Activated CD4-positive, alpha-beta memory T cell treated with anti-CD3 and anti-CD28 coated beads for 36 hours (primary cell): ENCODE measurements around the gene PTGIS. TPM values are rescaled to one million over a fixed set of nuclear protein-coding genes. Genes with fewer than 3 reads are reported as not detected.
A peak's percentile ranks its signal among the peaks of the same experiment; 100 is the strongest.

Experiments used
- CTCF ChIA-PET: fragments of 350-600 bp; sonication (Branson Sonifier 250); formaldehyde crosslinking; loops from one replicate; lab custom pipeline; 2021; ENCODE audit warnings: antibody characterized with exemption, inconsistent platforms; lab: Charles Lee
- POLR2A ChIA-PET: fragments of 350-600 bp; sonication (Branson Sonifier 250); formaldehyde crosslinking; loops from one replicate; lab custom pipeline; 2021; ENCODE audit warnings: antibody characterized with exemption; lab: Charles Lee
- DNase-seq: peaks from one replicate; pipeline ENCODE4 v3.0.0-alpha.2; 2020
- H3K27ac Mint-ChIP-seq: one replicate; pipeline ENCODE4 v1.8.0; 2021; ENCODE audit warnings: mixed read lengths
- H3K27me3 Mint-ChIP-seq: one replicate; pipeline ENCODE4 v1.8.0; 2021; ENCODE audit warnings: mixed read lengths
- H3K36me3 Mint-ChIP-seq: one replicate; pipeline ENCODE4 v1.8.0; 2021; ENCODE audit warnings: mixed read lengths
- H3K4me1 Mint-ChIP-seq: one replicate; pipeline ENCODE4 v1.8.0; 2021; ENCODE audit warnings: low read depth, mixed read lengths
- H3K4me3 Mint-ChIP-seq: one replicate; pipeline ENCODE4 v1.8.0; 2021; ENCODE audit warnings: mild to moderate bottlenecking, mixed read lengths
- H3K9me3 Mint-ChIP-seq: one replicate; pipeline ENCODE4 v1.8.0; 2021; ENCODE audit warnings: mixed read lengths
- intact Hi-C: fragments of 100-400 bp; cut with micrococcal nuclease; formaldehyde crosslinking; loops from one replicate; pipeline ENCODE4 v1.15.1; 2023
- total RNA-seq, 2 experiments: library from RNA; stranded (reverse); gene quantifications; one replicate each; pipeline ENCODE4 v1.2.3, GENCODE V29; 2021

The PTGIS gene
- total RNA-seq, 2 experiments from 2014 or later = 1.8 TPM

DNA sequence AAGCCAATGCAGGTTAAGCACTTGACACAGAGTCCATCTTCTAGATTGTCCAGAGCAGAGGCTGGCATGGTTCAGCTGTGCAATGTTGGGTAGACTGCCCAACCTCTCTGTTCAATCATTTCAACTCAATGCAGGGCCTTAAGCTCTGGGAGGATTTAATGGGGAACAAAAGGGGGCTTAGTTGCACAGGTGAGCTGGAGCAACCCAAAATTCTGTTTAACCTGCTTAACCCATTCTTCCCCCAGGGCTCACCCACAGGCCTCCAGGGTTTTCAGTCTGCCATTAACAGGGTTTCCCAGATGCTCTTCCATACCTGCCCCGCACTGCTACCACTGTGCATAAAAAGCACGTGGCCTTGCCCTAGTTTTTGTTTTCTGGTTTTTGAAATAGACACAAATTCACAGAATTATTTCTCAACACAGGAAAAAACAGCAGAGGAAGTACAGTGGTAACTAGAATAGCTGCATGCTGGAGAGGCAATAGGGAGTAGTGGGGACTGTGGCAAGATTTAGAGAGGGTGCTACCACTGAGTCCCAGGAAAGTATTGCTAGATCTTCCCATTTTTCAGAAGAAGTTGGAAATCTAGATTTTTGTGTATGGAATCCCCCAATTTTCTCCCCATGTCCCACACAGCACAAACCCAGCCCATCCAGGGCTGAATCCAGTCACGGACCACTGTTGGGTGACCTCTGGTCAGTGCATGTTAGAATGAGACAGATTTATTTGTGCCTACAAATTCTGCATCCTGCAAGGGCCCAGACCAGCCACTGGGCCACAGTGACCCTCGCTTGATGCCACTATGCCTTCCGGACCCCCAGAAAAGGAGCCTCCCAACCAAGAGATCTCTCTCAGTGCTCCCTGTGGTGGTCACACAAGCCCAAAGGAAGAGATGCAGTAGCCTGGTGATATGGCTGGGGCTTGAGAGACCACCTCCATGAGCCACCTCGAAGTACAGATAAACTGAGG lies 4.6 kb downstream of the PTGIS start:
- peaks cover under 1% of the 10 kb centered on the region for H3K4me1 Mint-ChIP-seq
- intact Hi-C loops = no loop called here
- DNase-seq = no peak
- H3K27ac Mint-ChIP-seq = no peak overlapping the region
- CTCF ChIA-PET = interaction anchor here (1.2 kb wide), 1 partner anchor 48 kb away, joined by 3 read pairs; no protein-coding TSS in a partner anchor
- POLR2A ChIA-PET = no interaction called here
- no peaks in the 10 kb centered on the region for H3K36me3 Mint-ChIP-seq
- no peaks in the 10 kb centered on the region for H3K9me3 Mint-ChIP-seq
- H3K27me3 Mint-ChIP-seq = peaks cover 48% of the 10 kb centered on the region
- no peak overlapping the region for H3K4me3 Mint-ChIP-seq

DNA sequence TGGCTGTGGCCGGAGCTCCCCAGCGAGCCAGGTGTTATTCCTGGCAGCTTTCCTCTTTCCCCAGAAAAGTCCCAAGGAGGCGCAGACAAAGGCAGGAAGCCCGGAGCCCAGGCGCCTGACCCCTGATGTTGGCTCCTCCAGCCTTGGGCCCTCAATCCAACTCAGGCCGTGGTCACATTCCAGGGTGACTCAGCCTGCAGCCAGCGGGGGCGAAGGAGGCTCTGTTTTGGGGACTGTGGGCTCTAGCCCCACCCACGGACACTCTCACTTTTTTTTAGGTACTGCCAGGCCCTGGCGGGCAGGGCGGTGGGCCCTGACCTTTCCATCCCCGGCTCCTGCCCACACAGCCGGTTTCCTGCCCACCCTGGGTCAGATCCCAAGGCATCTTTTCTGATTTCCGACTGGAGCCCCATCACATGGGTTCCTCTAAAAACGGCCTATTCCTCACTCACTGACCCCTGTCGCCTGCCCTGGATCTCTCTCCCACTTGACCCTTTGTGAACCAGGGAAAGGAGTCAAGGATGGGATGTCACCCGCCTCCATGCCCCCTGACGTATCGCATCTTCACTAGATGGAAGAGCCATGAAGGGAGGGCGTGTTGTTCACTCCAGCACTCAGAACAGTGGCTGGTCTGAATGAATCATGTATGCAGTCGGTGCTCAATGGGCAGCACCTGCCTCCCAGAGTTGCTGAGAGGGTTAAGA lies 5.5 kb downstream of the PTGIS start:
- no peaks in the 10 kb centered on the region for H3K9me3 Mint-ChIP-seq
- H3K36me3 Mint-ChIP-seq = no peaks in the 10 kb centered on the region
- intact Hi-C loops = no loop called here
- DNase-seq = peak; percentile 5
- no peak overlapping the region for H3K4me3 Mint-ChIP-seq
- POLR2A ChIA-PET = no interaction called here
- H3K4me1 Mint-ChIP-seq = no peaks in the 10 kb centered on the region
- no peak overlapping the region for H3K27ac Mint-ChIP-seq
- peaks cover 52% of the 10 kb centered on the region for H3K27me3 Mint-ChIP-seq
- CTCF ChIA-PET = interaction anchor here (1.2 kb wide), 1 partner anchor 48 kb away, joined by 3 read pairs; no protein-coding TSS in a partner anchor

DNA sequence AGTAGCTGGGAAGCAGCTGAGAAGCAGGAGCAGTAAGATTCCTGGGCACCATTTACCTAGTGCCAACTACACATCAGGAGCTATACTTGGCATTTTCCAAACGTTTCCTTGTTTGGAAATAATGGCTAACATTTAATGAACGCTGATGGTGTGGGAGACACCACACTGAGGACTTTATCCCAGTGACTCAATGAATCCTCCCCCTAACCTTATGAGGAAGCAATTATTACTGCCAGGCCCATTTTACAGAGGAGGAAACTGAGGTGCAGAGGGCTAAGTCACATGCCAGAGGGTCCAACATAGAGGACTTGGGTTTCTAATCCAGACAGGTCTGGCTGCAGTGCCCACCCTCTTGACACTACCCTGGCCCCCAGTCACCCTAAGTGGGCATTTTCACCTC lies 6.1 kb downstream of the PTGIS start:
- Mint-ChIP-seq H3K4me1 (no peaks in the 10 kb centered on the region), H3K27me3 (peaks cover 52% of the 10 kb centered on the region), H3K9me3 (no peaks in the 10 kb centered on the region), H3K36me3 (no peaks in the 10 kb centered on the region), H3K27ac (no peak overlapping the region), H3K4me3 (no peak overlapping the region)
- no peak for DNase-seq
- CTCF ChIA-PET = no interaction called here
- intact Hi-C loops = no loop called here
- POLR2A ChIA-PET = no interaction called here

DNA sequence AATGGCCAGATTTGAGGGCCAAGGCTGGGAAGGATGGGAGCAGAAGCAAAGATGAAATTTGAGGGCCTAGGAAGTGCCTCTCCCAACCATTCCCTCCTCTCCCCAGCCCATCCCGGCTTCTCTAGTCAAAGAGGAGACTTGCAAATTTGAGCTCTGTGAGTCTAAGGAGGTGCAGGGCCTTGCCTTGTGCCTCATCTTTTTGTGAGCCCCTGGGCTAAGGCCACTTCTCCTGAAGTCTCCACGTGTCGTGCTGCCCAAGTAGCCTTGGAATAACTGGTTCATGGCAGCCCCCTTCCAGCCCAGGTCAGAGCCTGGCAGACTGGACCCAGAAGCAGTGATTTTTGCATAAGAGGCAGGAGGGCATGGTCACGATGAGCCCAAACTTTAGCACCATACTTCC lies 6.7 kb downstream of the PTGIS start:
- H3K4me1 Mint-ChIP-seq = no peaks in the 10 kb centered on the region
- DNase-seq = peak; percentile 6
- H3K36me3 Mint-ChIP-seq = no peaks in the 10 kb centered on the region
- H3K4me3 Mint-ChIP-seq = no peak overlapping the region
- ChIA-PET CTCF (interaction anchor here (1.1 kb wide), 1 partner anchor 19 kb away, joined by 3 read pairs; no protein-coding TSS in a partner anchor), POLR2A (no interaction called here)
- H3K27me3 Mint-ChIP-seq = peaks cover 52% of the 10 kb centered on the region
- no peak overlapping the region for H3K27ac Mint-ChIP-seq
- intact Hi-C loops = no loop called here
- peaks cover 1% of the 10 kb centered on the region for H3K9me3 Mint-ChIP-seq

DNA sequence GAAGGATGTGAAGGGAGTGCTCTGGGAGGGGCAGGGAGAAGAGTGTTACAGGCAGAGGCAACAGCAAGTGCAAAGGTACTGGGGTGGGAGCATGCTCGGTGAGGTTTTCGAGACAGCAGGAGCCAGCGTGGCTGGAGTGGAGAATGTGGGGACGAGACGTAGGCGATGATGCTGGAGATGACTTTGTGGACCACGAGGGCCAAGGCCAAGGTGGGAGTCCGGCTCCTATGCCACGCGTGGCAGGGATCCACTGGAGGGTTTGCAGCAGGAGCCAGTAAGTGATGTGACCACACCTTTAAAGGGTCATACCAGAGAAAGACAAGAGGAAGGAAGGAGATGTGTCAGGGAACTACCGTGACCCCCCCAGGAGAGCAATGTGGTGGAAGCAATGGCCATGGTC lies 7.3 kb downstream of the PTGIS start:
- peaks cover 7% of the 10 kb centered on the region for H3K9me3 Mint-ChIP-seq
- H3K27ac Mint-ChIP-seq = no peak overlapping the region
- CTCF ChIA-PET = interaction anchor here (1.1 kb wide), 1 partner anchor 19 kb away, joined by 3 read pairs; no protein-coding TSS in a partner anchor

DNA sequence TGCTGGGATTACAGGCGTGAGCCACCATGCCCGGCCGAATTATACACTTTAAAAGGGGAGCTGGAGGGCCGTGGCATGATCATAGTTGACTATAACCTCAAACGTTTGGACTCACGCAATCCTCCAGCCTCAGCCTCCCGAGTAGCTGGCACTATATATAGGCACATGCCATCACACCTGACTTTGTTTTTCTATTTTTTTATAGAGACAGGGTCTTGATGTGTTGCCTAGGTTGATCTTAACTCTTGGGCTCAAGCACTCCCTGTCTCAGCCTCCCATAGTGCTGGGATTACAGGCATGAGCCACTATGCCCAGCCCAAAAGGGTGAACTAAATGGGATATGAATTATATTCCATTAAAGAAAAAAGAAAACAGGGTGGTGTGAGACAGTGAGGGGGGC lies 7.8 kb downstream of the PTGIS start:
- H3K9me3 Mint-ChIP-seq = peaks cover 10% of the 10 kb centered on the region
- peaks cover 47% of the 10 kb centered on the region for H3K27me3 Mint-ChIP-seq
- POLR2A ChIA-PET = no interaction called here
- CTCF ChIA-PET = no interaction called here
- H3K36me3 Mint-ChIP-seq = peaks cover 4% of the 10 kb centered on the region
- DNase-seq = no peak
- H3K4me1 Mint-ChIP-seq = no peaks in the 10 kb centered on the region
- intact Hi-C loops = no loop called here
- H3K4me3 Mint-ChIP-seq = no peak overlapping the region
- H3K27ac Mint-ChIP-seq = no peak overlapping the region

More for the DNA sequence above, 7.3 kb downstream of the PTGIS start:
- POLR2A ChIA-PET = no interaction called here
- Mint-ChIP-seq H3K4me1 (no peaks in the 10 kb centered on the region), H3K27me3 (peaks cover 49% of the 10 kb centered on the region), H3K4me3 (no peak overlapping the region), H3K36me3 (peaks cover 3% of the 10 kb centered on the region)
- intact Hi-C loops = no loop called here
- peak; percentile 6 for DNase-seq

DNA sequence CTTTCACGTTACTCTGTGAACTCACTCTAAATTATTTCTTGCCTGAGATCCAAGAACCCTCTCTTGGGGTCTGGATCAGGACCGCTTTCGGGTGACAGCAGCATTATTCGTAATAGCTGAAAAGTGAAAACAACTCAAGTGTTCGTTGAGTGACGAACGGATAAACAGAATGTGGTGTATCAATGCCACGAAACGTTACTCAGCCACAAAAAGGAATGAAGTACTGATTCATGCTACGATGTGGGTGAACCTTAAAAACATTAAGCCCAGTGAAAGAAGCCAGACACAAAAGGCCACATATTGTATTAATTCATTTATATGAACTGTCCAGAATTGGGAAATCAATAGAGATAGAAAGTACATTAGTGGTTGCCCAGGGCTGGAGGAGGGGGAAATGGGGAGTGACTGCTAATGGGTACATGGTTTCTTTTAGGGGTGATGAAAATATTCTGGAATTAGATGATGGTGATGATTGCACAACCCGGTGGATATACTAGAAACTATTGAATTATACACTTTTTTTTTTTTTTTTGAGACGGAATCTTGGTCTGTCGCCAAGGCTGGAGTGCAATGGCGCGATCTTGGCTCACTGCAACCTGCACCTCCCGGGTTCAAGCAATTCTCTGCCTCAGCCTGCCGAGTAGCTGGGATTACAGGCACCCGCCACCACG lies 8.4 kb downstream of the PTGIS start:
- peaks cover 4% of the 10 kb centered on the region for H3K36me3 Mint-ChIP-seq
- peak; percentile 4 for DNase-seq
- no peaks in the 10 kb centered on the region for H3K4me1 Mint-ChIP-seq
- ChIA-PET CTCF (no interaction called here), POLR2A (no interaction called here)
- intact Hi-C loops = no loop called here
- H3K27ac Mint-ChIP-seq = no peak overlapping the region
- H3K27me3 Mint-ChIP-seq = peaks cover 46% of the 10 kb centered on the region
- peaks cover 10% of the 10 kb centered on the region for H3K9me3 Mint-ChIP-seq
- H3K4me3 Mint-ChIP-seq = no peak overlapping the region

DNA sequence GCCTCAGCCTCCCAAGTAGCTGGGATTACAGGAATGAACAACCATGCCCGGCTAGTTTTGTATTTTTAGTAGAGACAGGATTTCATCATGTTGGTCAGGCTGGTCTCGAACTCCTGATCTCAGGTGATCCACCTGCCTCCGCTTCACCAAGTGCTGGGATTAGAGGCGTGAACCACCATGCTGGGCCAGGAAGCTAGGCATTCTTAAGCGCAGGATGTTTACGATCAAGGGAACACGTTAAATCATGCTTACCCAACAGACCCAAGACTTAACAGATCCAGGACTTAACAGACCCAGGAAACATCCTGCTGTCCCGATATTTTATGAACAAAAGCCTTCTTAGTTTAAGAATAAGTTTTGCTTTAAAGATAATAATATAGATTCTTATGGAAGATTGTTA lies 9.1 kb downstream of the PTGIS start:
- peaks cover 48% of the 10 kb centered on the region for H3K27me3 Mint-ChIP-seq

DNA sequence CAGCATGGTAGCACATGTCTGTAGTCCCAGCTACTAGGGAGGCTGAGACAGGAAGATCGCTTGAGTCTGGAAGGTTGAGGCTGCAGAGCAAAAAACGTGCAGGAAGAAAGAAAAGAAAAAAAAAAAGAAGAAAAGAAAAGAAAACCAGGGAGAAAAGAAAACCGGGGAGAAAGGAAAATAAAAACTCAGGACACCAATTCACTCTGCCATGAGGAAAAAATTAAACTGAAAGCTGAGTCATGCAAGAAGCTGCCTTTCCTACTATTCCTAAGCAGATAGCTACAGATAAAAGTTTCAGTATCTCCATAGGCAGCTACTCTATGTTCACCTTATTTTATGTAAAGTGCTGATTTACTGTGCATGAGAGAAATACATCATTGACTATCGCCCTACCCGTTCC lies 10.5 kb downstream of the PTGIS start:
- no peak overlapping the region for H3K4me3 Mint-ChIP-seq
- H3K9me3 Mint-ChIP-seq = peaks cover 12% of the 10 kb centered on the region
- intact Hi-C loops = no loop called here
- DNase-seq = no peak
- peaks cover 39% of the 10 kb centered on the region for H3K27me3 Mint-ChIP-seq
- peaks cover under 1% of the 10 kb centered on the region for H3K4me1 Mint-ChIP-seq
- peaks cover 4% of the 10 kb centered on the region for H3K36me3 Mint-ChIP-seq
- CTCF ChIA-PET = interaction anchor here (0.7 to 8.9 kb wide), 4 partner anchors 10 to 239 kb away, joined by 3 to 71 read pairs (median 6); no protein-coding TSS in a partner anchor
- no peak overlapping the region for H3K27ac Mint-ChIP-seq
- POLR2A ChIA-PET = interaction anchor here (0.6 kb wide), 1 partner anchor 255 kb away, joined by 3 read pairs; the partner anchor contains the start of gene SLC9A8

More for the DNA sequence above, 9.1 kb downstream of the PTGIS start:
- H3K9me3 Mint-ChIP-seq = peaks cover 12% of the 10 kb centered on the region
- ChIA-PET CTCF (interaction anchor here (0.7 kb wide), 1 partner anchor 324 kb away, joined by 3 read pairs; no protein-coding TSS in a partner anchor), POLR2A (no interaction called here)
- intact Hi-C loops = no loop called here
- H3K4me1 Mint-ChIP-seq = no peaks in the 10 kb centered on the region
- H3K27ac Mint-ChIP-seq = no peak overlapping the region
- H3K4me3 Mint-ChIP-seq = no peak overlapping the region
- no peak for DNase-seq
- H3K36me3 Mint-ChIP-seq = peaks cover 4% of the 10 kb centered on the region

DNA sequence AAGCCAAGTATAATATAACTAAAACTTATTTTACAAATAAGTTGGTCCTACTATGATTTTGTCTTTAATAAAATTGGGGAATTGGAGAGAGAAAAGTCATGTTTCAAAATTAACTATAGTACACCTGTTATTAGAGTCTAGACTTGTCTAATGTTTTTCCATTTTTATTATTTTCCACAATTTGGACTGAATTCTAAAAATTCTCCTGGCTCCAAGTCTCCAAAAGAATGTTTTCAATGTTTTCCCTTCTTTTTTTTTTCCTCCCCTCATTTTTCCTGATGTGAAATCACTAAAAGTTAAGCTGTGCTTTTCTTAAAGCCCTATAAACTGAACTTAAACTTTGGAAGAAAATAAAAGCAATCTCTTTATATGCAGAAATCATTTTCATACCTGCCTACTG lies 11.3 kb downstream of the PTGIS start:
- peaks cover 3% of the 10 kb centered on the region for H3K4me1 Mint-ChIP-seq
- peaks cover 41% of the 10 kb centered on the region for H3K27me3 Mint-ChIP-seq
- no peak for DNase-seq
- H3K4me3 Mint-ChIP-seq = no peak overlapping the region
- peaks cover 12% of the 10 kb centered on the region for H3K9me3 Mint-ChIP-seq
- POLR2A ChIA-PET = no interaction called here
- intact Hi-C loops = no loop called here
- H3K27ac Mint-ChIP-seq = no peak overlapping the region
- H3K36me3 Mint-ChIP-seq = peaks cover 4% of the 10 kb centered on the region
- CTCF ChIA-PET = interaction anchor here (1.2 to 8.9 kb wide), 3 partner anchors 11 to 51 kb away, joined by 3 to 71 read pairs (median 6); no protein-coding TSS in a partner anchor

DNA sequence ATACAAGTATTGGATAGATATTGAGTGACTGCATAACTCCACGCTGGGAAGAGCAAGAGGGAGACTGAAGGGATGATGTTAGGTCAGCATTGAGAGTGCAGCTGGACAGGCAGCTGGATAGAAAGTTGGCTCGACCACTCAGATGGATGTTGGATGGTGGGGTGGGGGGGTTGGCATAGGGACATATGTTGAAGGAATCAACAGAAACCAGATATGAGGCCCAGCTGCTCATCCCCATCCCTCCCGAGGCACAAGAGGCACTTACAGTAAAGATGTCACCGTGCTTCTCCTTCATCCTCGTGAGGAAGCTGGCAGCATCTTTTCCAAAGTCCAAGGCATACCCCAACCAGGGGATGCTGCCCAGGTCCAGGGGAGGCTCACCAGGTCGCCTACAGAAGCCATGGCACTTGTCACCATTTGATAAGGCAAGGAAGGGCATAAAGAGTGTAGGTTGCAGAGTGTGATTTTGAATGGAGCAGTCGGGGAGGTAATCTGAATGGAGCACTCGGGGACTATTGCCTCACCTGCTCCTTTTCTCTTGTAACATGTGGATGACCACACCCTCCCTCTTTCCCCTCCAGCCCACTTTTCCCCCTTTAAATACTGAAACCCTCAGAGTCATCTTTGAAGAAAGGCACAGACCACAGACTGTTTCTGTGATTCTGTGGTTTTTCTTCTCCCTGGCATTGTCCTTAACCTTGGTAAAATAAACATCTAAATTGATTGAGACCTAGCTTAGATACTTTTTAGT lies 18.0 kb downstream of the PTGIS start:
- Mint-ChIP-seq H3K4me1 (peaks cover 8% of the 10 kb centered on the region), H3K36me3 (peaks cover 5% of the 10 kb centered on the region), H3K27ac (no peak overlapping the region), H3K9me3 (peaks cover 10% of the 10 kb centered on the region), H3K27me3 (peaks cover 12% of the 10 kb centered on the region), H3K4me3 (no peak overlapping the region)
- no peak for DNase-seq
- POLR2A ChIA-PET = interaction anchor here (1.2 kb wide), 1 partner anchor 8 kb away, joined by 4 read pairs; no protein-coding TSS in a partner anchor
- CTCF ChIA-PET = interaction anchor here (1.2 to 16.2 kb wide), 3 partner anchors 8 to 297 kb away, joined by 3 to 764 read pairs (median 71); no protein-coding TSS in a partner anchor
- intact Hi-C loops = loop anchor here (10.0 kb wide), 1 partner anchor 295 kb away; no protein-coding TSS in a partner anchor
